ENCODE results near the gene MAFB. TPM values are rescaled to one million over a fixed set of nuclear protein-coding genes. Genes with fewer than 3 reads are reported as not detected.

MAFB gene
- total RNA-seq, 1 experiment from 2014 or later, result 0.22 TPM

- BruUV-seq (replicated peaks), result no TSS peak
- no peak for DNase-seq (ENCODE audit: low read depth, low spot score)
- intact Hi-C loops (cut with micrococcal nuclease), result no loop called here
- no peaks in the 10 kb centered on the region for H3K79me2 ChIP-seq (ENCODE audit: insufficient read depth, low read length)
- no peak overlapping the region for H3K27ac ChIP-seq (ENCODE audit: low read depth, low read length)
- H3K36me3 ChIP-seq (ENCODE audit: control insufficient read depth in 1 of 2, insufficient read depth in 2 of 2, low read length in 2 of 2), result no peaks in the 10 kb centered on the region
- H3K27me3 ChIP-seq (ENCODE audit: insufficient read depth, low read length), result no peaks in the 10 kb centered on the region
- no peak for ATAC-seq
- H2AFZ ChIP-seq (ENCODE audit: low read depth, low read length, poor library complexity, severe bottlenecking), result no peak overlapping the region
- H3K4me3 ChIP-seq (replicated peaks in 1 of 2; ENCODE audit: low read depth in 1 of 2, low read length in 2 of 2), result no peak overlapping the region
- no peak overlapping the region for H3K4me2 ChIP-seq (ENCODE audit: low read length)
- ChIA-PET POLR2A (no interaction called here), CTCF (no interaction called here), RAD21 (ENCODE audit: low non-redundant PET in 1 of 2, low total read pairs in 2 of 2, uncharacterized antibody in 2 of 2, unreplicated experiment in 2 of 2) (no interaction called here)
- peaks cover 0 to 6% of the 10 kb centered on the region in 2 experiments; a peak in 2 of 4 replicates for H3K4me1 ChIP-seq (ENCODE audit: control insufficient read depth in 1 of 2, insufficient read depth in 2 of 2, low read length in 2 of 2)
- no peaks in the 10 kb centered on the region for H4K20me1 ChIP-seq (ENCODE audit: insufficient read depth)
- H3K9me3 ChIP-seq (ENCODE audit: control insufficient read depth in 1 of 2, insufficient read depth in 1 of 2, low read depth in 1 of 2, low read length in 2 of 2), result no peaks in the 10 kb centered on the region
- H3K9ac ChIP-seq (ENCODE audit: low read length), result no peak overlapping the region
- no peak for TF ChIP-seq TCF7L2 (IDR thresholded peaks at IDR 0.05; ENCODE audit: borderline replicate concordance, extremely low read depth, insufficient read depth, insufficient read length)
- H3K9me2 ChIP-seq (ENCODE audit: insufficient read depth), result no peaks in the 10 kb centered on the region
Measured at GRCh38 chr20:40703975-40704530, 15.0 kb upstream of the MAFB start.

GRCh38 chr20:40702504-40702903 is 13.5 kb upstream of the MAFB start:
- no peaks in the 10 kb centered on the region for H3K36me3 ChIP-seq (ENCODE audit: control insufficient read depth in 1 of 2, insufficient read depth in 2 of 2, low read length in 2 of 2)

More at GRCh38 chr20:40702504-40702903, 13.5 kb upstream of the MAFB start:
- ChIA-PET CTCF (no interaction called here), RAD21 (ENCODE audit: low non-redundant PET in 1 of 2, low total read pairs in 2 of 2, uncharacterized antibody in 2 of 2, unreplicated experiment in 2 of 2) (no interaction called here), POLR2A (no interaction called here)
- Histone ChIP-seq H2AFZ (ENCODE audit: low read depth, low read length, poor library complexity, severe bottlenecking) (no peak overlapping the region), H3K4me3 (replicated peaks in 1 of 2; ENCODE audit: low read depth in 1 of 2, low read length in 2 of 2) (no peak overlapping the region), H3K27me3 (ENCODE audit: insufficient read depth, low read length) (0 out of 2 replicates have a peak, but pooled peaks cover 2% of the 10 kb centered on the region), H4K20me1 (ENCODE audit: insufficient read depth) (no peaks in the 10 kb centered on the region), H3K9me3 (ENCODE audit: control insufficient read depth in 1 of 2, insufficient read depth in 1 of 2, low read depth in 1 of 2, low read length in 2 of 2) (no peaks in the 10 kb centered on the region), H3K4me1 (ENCODE audit: control insufficient read depth in 1 of 2, insufficient read depth in 2 of 2, low read length in 2 of 2) (peaks cover 0 to 6% of the 10 kb centered on the region in 2 experiments; a peak in 2 of 4 replicates), H3K79me2 (ENCODE audit: insufficient read depth, low read length) (no peaks in the 10 kb centered on the region), H3K9ac (ENCODE audit: low read length) (no peak overlapping the region), H3K27ac (ENCODE audit: low read depth, low read length) (no peak overlapping the region), H3K9me2 (ENCODE audit: insufficient read depth) (no peaks in the 10 kb centered on the region), H3K4me2 (ENCODE audit: low read length) (no peak overlapping the region)
- no peak for ATAC-seq
- intact Hi-C loops (cut with micrococcal nuclease), result no loop called here
- BruUV-seq (replicated peaks), result no TSS peak
- TF ChIP-seq EZH2 (IDR thresholded peaks at IDR 0.05), result no peak
- TF ChIP-seq EZH2phosphoT487 (IDR thresholded peaks at IDR 0.05; ENCODE audit: borderline replicate concordance), result no peak
- TF ChIP-seq EGR1 (IDR thresholded peaks at IDR 0.05; ENCODE audit: low read depth), result no peak
- no peak for TF ChIP-seq SRF (IDR thresholded peaks at IDR 0.05; ENCODE audit: low read depth)
- TF ChIP-seq SP1 (IDR thresholded peaks at IDR 0.05; ENCODE audit: low read depth), result no peak
- TF ChIP-seq CTCF (IDR thresholded peaks at IDR 0.05 in 2 of 3, conservative IDR thresholded peaks at IDR 0.05 in 1 of 3; ENCODE audit: borderline replicate concordance in 1 of 3, insufficient read depth in 1 of 3, low read depth in 2 of 3, low read length in 2 of 3), result peak in 2 of 3 experiments; percentile 23 to 40; a peak in 4 of 6 replicates
- no peak for DNase-seq (ENCODE audit: low read depth, low spot score)
